ENCODE data around the gene BHLHE23.

GRCh38 chr20:62969939-62970306, 36.8 kb downstream of the BHLHE23 start:
- TF ChIP-seq, protein P1, sequence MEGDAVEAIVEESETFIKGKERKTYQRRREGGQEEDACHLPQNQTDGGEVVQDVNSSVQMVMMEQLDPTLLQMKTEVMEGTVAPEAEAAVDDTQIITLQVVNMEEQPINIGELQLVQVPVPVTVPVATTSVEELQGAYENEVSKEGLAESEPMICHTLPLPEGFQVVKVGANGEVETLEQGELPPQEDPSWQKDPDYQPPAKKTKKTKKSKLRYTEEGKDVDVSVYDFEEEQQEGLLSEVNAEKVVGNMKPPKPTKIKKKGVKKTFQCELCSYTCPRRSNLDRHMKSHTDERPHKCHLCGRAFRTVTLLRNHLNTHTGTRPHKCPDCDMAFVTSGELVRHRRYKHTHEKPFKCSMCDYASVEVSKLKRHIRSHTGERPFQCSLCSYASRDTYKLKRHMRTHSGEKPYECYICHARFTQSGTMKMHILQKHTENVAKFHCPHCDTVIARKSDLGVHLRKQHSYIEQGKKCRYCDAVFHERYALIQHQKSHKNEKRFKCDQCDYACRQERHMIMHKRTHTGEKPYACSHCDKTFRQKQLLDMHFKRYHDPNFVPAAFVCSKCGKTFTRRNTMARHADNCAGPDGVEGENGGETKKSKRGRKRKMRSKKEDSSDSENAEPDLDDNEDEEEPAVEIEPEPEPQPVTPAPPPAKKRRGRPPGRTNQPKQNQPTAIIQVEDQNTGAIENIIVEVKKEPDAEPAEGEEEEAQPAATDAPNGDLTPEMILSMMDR (conservative IDR thresholded peaks at IDR 0.05) = no peak
- no peak for TF ChIP-seq EZH2 (IDR thresholded peaks at IDR 0.05; ENCODE audit: low read depth)

All from PC-9 (cell line).